Progenitor cell of endocrine pancreas (in vitro differentiated cells): ENCODE results near the gene KATNAL2. TPM values are rescaled to one million over a fixed set of nuclear protein-coding genes. Genes with fewer than 3 reads are reported as not detected.

Experiments
- DNase-seq: peaks from one replicate; pipeline ENCODE4 v3.0.0; 2021; ENCODE audit warnings: low spot score; ENCODE audit not compliant: unreplicated experiment
- H3K27ac Mint-ChIP-seq: 2 replicates; pipeline ENCODE4 v1.8.0; 2021; ENCODE audit warnings: mild to moderate bottlenecking, moderate library complexity, mixed read lengths
- H3K27me3 Mint-ChIP-seq: 2 replicates; pipeline ENCODE4 v1.8.0; 2021; ENCODE audit warnings: mixed read lengths
- H3K36me3 Mint-ChIP-seq: 2 replicates; pipeline ENCODE4 v1.8.0; 2022; ENCODE audit warnings: mixed read lengths; ENCODE audit not compliant: insufficient read depth
- H3K4me1 Mint-ChIP-seq: 2 replicates; pipeline ENCODE4 v1.8.0; 2021; ENCODE audit warnings: low read depth, mixed read lengths
- H3K4me3 Mint-ChIP-seq: 2 replicates; pipeline ENCODE4 v1.8.0; 2021; ENCODE audit warnings: low read depth, mild to moderate bottlenecking, moderate library complexity, mixed read lengths
- H3K9me3 Mint-ChIP-seq: 2 replicates; pipeline ENCODE4 v1.8.0; 2021; ENCODE audit warnings: low read depth, mixed read lengths
- total RNA-seq: library from RNA; stranded (reverse); gene quantifications from 2 replicates; pipeline ENCODE4 v1.2.1, GENCODE V29; 2021
- TF ChIP-seq, protein P1 (sequence below): fragments of 200-600 bp; sonication (generic); IDR thresholded peaks from one replicate; pipeline ENCODE4 v1.5.0; 2021; ENCODE audit warnings: antibody characterized with exemption, mild to moderate bottlenecking; ENCODE audit not compliant: unreplicated experiment

Gene KATNAL2
- total RNA-seq, 1 donor from 2014 or later: 8.0 TPM

DNA sequence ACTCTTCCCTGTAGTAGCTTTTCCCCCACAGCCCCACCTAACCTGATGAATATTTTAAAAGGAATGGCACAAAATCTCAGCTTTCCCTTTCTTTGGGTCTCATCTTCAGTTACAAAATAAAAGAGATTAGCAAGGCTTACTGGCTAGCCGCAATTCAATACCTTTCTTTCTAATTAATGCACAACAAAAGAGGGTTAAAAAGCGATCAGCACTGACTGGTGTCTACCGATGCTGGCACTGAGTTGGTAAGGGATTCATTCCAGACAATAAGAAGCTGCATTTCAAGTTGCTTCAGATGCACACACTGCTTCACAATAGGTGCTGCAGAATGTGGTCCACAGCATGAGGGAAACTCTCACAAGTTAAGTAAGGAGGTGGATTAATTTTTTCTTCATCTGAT is 191.0 kb downstream of the KATNAL2 start:
- H3K27me3 Mint-ChIP-seq: no peaks in the 10 kb centered on the region
- peaks cover 16% of the 10 kb centered on the region for H3K36me3 Mint-ChIP-seq
- H3K4me1 Mint-ChIP-seq: peaks cover 14% of the 10 kb centered on the region
- TF ChIP-seq, protein P1, sequence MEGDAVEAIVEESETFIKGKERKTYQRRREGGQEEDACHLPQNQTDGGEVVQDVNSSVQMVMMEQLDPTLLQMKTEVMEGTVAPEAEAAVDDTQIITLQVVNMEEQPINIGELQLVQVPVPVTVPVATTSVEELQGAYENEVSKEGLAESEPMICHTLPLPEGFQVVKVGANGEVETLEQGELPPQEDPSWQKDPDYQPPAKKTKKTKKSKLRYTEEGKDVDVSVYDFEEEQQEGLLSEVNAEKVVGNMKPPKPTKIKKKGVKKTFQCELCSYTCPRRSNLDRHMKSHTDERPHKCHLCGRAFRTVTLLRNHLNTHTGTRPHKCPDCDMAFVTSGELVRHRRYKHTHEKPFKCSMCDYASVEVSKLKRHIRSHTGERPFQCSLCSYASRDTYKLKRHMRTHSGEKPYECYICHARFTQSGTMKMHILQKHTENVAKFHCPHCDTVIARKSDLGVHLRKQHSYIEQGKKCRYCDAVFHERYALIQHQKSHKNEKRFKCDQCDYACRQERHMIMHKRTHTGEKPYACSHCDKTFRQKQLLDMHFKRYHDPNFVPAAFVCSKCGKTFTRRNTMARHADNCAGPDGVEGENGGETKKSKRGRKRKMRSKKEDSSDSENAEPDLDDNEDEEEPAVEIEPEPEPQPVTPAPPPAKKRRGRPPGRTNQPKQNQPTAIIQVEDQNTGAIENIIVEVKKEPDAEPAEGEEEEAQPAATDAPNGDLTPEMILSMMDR: no peak
- no peak overlapping the region for H3K4me3 Mint-ChIP-seq
- no peak for DNase-seq
- no peaks in the 10 kb centered on the region for H3K9me3 Mint-ChIP-seq
- no peak overlapping the region for H3K27ac Mint-ChIP-seq

DNA sequence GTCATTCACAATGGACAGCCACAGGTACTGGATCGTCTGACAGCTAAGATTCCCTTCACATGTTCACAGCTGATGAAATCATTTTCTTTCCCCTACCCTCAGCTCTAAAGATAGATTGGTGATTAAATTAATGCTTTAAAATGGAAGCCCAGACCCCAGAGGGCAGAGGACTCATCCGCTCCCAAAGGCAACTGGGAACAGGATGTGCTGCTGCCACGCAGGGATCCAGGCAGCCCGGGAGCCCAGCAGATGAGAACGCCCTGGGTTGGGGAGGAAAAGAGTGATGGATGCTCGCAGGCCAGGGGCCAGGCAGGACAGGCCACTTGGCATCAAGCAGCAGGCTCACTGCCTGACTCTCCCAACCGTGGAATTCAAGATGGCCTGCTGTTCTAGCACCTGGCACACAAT is 191.6 kb downstream of the KATNAL2 start:
- Mint-ChIP-seq H3K36me3 (peaks cover 19% of the 10 kb centered on the region), H3K4me1 (peaks cover 14% of the 10 kb centered on the region), H3K27ac (no peak overlapping the region), H3K4me3 (no peak overlapping the region), H3K27me3 (no peaks in the 10 kb centered on the region), H3K9me3 (no peaks in the 10 kb centered on the region)
- TF ChIP-seq, protein P1: no peak
- no peak for DNase-seq

DNA sequence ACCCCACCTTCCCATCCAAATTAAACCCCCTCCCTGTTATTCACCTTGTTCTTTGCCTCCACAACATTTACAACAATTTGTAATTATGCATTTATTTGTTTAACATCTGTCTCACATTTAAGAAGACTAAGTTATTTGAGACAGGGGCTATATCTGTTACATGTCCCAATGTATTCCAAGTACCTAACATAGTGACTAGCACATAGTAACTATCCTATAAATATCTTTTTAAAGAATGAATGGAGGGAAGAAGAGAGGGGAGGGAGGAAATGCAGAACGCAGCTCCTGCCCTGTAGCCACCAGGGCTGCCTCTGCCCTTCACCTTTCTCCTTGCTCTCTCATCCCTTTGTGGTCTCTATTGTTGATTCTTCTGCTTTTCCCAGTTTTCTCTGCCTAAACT is 192.3 kb downstream of the KATNAL2 start:
- peak overlapping the region; percentile 12 for H3K27ac Mint-ChIP-seq
- H3K27me3 Mint-ChIP-seq: no peaks in the 10 kb centered on the region

GRCh38 chr18:47110492-47111274 is 193.3 kb downstream of the KATNAL2 start:
- no peaks in the 10 kb centered on the region for H3K27me3 Mint-ChIP-seq
- no peaks in the 10 kb centered on the region for H3K9me3 Mint-ChIP-seq
- no peak overlapping the region for H3K4me3 Mint-ChIP-seq
- peaks cover 20% of the 10 kb centered on the region for H3K36me3 Mint-ChIP-seq
- peaks cover 22% of the 10 kb centered on the region for H3K4me1 Mint-ChIP-seq
- TF ChIP-seq, protein P1: no peak
- peak overlapping the region; percentile 83 for H3K27ac Mint-ChIP-seq
- no peak for DNase-seq

More for the DNA sequence above, 192.3 kb downstream of the KATNAL2 start:
- H3K36me3 Mint-ChIP-seq: peaks cover 18% of the 10 kb centered on the region
- no peaks in the 10 kb centered on the region for H3K9me3 Mint-ChIP-seq
- DNase-seq: no peak
- peaks cover 16% of the 10 kb centered on the region for H3K4me1 Mint-ChIP-seq
- TF ChIP-seq, protein P1: no peak
- no peak overlapping the region for H3K4me3 Mint-ChIP-seq

DNA sequence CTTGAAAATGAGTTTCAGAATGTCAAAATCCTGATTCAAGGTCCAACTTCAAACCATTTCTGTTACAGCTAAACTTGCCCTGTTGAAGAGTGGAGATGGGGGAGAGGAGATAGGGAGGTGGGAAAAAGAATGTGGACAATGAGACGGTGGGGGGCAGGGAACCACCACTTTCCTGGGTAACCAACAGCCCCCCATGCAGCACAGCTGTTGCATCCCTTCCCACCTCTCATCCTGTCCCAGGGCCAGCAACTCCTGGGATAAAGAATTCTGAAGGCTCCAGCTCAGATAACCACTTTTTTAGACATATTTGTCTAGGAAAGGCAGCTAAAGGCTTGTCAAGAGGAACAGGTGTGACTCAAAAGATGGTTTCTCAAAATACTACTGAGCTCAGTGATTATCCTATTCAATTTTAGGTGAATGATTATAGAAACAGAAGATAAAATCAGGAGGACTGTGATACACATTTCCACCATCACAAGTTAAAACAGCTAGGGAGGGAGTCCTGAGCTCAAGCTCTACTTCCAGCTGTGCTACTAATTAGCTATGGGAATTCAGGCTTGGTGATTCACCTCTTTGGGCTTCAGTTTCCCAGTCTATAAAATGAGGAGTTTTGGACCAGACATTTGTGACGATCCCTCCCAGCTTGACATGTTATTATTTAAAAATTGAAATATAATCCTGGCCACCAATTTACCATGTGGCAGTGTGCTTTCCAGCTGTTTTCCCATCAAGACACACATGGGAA is 196.6 kb downstream of the KATNAL2 start:
- peaks cover 32% of the 10 kb centered on the region for H3K4me1 Mint-ChIP-seq
- no peak overlapping the region for H3K4me3 Mint-ChIP-seq
- H3K36me3 Mint-ChIP-seq: peaks cover 25% of the 10 kb centered on the region
- no peak for DNase-seq
- no peaks in the 10 kb centered on the region for H3K9me3 Mint-ChIP-seq
- TF ChIP-seq, protein P1: no peak
- no peak overlapping the region for H3K27ac Mint-ChIP-seq
- no peaks in the 10 kb centered on the region for H3K27me3 Mint-ChIP-seq
